HG03103 (cell line): ENCODE measurements around the gene STEAP1.
"Not testable (repeated sequence)": the region's sequence is repeated elsewhere in the genome, so short reads cannot be mapped to it uniquely, and the experiment has no call there.

ENCODE experiments used
- ATAC-seq: cut with Tn5 transposase; IDR thresholded peaks from one replicate; pipeline ENCODE4 v1.9.1; 2021; ENCODE audit warnings: low read depth; ENCODE audit not compliant: unreplicated experiment

Gene STEAP1

GRCh38 chr7:90153943-90154771 is at the start of gene STEAP1:
STEAP1 (plus strand) TSS chr7:90154469; CDS start chr7:90159789, 5,320 bp downstream.
- peak; percentile 98 for ATAC-seq

GRCh38 chr7:90114972-90115371 is 39.3 kb upstream of the STEAP1 start:
- not testable (repeated sequence) for ATAC-seq

GRCh38 chr7:90118551-90119177 is 35.6 kb upstream of the STEAP1 start:
- ATAC-seq = not testable (repeated sequence)

GRCh38 chr7:90119178-90119971 is 34.9 kb upstream of the STEAP1 start:
- no peak for ATAC-seq

GRCh38 chr7:90120205-90120604 is 34.1 kb upstream of the STEAP1 start:
- not testable (repeated sequence) for ATAC-seq

GRCh38 chr7:90131746-90132145 is 22.5 kb upstream of the STEAP1 start:
- ATAC-seq = not testable (repeated sequence)

GRCh38 chr7:90147079-90147960 is 6.9 kb upstream of the STEAP1 start:
- not testable (repeated sequence) for ATAC-seq

- not testable (repeated sequence) for ATAC-seq
Observed at GRCh38 chr7:90149428-90149827, 4.8 kb upstream of the STEAP1 start.

- not testable (repeated sequence) for ATAC-seq
Observed at GRCh38 chr7:90151884-90152283, 2.4 kb upstream of the STEAP1 start.

GRCh38 chr7:90152642-90153253 is 1.5 kb upstream of the STEAP1 start:
- not testable (repeated sequence) for ATAC-seq

GRCh38 chr7:90155206-90155605 is 937 bp downstream of the STEAP1 start:
- no peak for ATAC-seq

- not testable (repeated sequence) for ATAC-seq
Observed at GRCh38 chr7:90157331-90157730, 3.1 kb downstream of the STEAP1 start.

GRCh38 chr7:90157761-90158350 is 3.6 kb downstream of the STEAP1 start:
- ATAC-seq = not testable (repeated sequence)

- ATAC-seq = no peak
Observed at GRCh38 chr7:90163534-90163933, 9.3 kb downstream of the STEAP1 start.

- ATAC-seq = no peak
Observed at GRCh38 chr7:90165724-90166123, 11.5 kb downstream of the STEAP1 start.

GRCh38 chr7:90166153-90166552 is 11.9 kb downstream of the STEAP1 start:
- no peak for ATAC-seq

- no peak for ATAC-seq
Observed at GRCh38 chr7:90167361-90167760, 13.1 kb downstream of the STEAP1 start.

- ATAC-seq = no peak
Observed at GRCh38 chr7:90169891-90170290, 15.6 kb downstream of the STEAP1 start.

GRCh38 chr7:90172121-90172520 is 17.9 kb downstream of the STEAP1 start:
- ATAC-seq = no peak
